DMS114 treated with DMSO at 0.1 percent for 48 hours (cell line): ENCODE measurements around the gene CREB3.

ENCODE experiments used
- DNase-seq: peaks from one replicate; lab custom pipeline; 2025; ENCODE audit not compliant: unreplicated experiment; lab: John Stamatoyannopoulos, UW

The CREB3 gene

DNA sequence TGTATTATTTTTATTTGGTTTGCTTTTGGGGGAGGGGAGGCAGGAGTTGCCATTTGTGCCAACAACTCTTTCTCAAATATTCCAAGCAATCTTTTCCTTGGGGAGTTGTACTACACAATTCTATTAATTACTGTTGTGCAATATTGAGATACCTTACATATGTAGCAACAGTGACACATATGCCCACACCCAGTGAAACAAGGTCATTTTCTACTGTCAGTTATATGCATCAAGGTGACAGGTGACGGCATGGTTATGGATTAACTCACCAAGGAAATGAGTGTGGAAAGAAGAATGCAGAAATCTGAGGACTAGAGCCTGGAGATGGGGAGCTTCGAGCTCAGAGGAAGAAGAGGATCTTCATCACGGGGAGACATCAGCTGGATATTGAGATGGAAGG, 39.5 kb downstream of the CREB3 start:
- DNase-seq = no peak

DNA sequence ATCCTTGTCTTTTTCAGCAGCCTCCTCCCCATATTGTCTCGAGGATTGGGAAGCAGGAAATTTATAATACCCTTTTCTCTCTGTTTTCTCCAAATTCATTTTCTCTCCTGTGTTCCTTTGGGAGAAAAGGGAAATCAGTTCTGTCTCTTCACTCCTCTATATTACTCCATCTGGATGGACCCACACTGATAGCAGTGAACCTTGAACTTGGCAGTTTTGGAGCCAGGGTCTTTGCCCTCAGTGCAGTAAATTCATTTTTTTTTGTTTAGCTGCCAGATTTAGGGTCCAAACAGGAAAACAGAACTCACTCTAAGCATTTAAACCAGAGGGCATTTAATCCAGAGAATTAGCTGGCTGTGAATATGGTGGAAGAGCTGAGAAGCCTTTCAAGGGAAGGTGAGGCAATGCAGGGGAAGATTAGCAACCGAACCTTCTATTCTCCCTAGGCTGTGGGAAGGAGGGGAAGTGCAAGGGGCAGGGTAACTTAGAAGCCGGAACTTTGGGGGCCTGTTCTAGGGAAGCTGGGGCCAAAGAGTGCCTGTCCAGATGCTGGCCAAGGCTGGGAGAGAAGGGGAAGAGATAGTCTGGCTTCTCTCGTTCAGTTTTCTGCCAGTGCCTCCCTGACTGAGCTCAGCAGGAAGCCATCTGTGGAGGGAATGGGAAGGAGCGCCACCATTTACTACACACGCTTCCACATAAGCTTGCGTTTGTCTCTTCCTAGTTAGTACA, 42.6 kb downstream of the CREB3 start:
- DNase-seq = no peak

DNA sequence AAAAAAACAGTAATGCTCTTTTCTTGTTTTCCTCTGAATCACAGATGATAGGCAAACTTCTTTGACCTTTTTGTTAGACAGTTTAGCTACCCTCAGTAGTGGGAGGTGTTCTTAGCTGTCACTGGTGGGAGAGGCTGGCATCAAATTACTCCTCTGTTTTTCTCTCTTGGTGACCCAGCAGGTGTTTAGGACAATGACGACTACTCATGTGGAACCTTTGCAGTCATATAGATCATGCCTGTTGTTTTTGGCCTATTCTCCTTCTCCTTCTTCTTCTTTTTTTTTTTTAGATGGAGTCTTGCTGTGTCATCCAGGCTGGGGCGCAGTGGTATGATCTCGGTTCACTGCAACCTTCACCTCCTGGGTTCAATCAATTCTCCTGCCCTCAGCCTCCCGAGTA, 43.6 kb downstream of the CREB3 start:
- DNase-seq = no peak

DNA sequence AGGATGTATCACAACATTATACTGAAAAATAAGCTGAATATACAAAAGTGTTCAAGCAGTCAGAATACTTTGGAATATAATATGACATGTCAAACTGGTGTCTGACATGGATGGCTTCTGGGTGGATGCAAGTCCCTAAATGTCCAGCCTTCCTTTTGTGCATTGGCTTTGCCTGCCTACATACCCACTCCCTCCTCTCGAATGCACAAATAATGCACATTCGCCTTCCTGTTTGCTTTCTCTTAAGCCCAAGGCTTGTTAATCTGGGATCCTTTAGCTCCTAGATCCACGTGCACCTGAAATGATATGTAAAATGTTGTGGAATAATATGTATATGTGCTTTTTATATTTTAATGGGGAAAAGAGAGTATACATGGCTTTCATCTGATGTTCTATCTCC, 46.0 kb downstream of the CREB3 start:
- no peak for DNase-seq

DNA sequence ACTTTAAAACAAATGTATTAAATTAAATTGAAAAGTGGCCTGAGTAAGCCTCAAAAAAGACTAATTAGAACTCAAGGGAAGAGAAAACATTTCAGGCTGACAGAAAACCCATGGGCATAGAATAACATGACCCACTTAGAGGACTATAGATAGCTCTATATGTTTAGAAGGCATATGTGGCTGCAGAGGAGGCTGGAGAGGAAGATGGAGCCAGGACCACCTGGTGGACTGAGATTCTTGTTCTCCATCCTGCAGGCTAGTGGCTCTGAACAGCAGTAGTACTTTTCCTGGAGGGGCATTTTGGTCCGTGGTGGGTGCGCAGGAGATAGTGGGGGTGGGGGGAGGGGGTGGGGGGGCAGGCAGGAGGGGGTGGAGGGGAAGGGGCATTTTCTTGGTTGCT, 48.6 kb downstream of the CREB3 start:
- no peak for DNase-seq

DNA sequence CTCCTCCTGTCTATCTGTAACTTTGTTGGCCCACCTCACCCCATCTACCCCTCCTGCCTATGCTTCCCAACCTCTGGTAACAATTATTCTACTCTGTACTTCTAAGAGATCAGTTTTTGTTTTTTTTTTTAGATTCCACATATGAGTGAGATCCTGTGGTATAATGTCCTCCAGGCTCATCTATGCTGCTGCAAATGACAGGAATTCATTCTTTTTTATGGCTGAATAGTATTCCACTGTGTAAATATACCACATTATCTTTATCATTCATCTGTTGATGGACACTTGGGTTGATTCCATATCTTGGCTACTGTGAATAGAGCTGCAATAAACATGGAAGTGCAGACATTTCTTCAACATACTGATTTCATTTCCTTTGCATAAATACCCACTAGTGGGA, 51.0 kb downstream of the CREB3 start:
- no peak for DNase-seq
